OCI-LY1 (cell line): ENCODE data around the gene PRAMEF1.

Experiments used
- H2AFZ ChIP-seq: fragments of 200-600 bp; sonication (generic), shearing (Covaris generic); 2 replicates; pipeline ENCODE4 v1.6.0; 2014; ENCODE audit warnings: antibody characterized with exemption, mild to moderate bottlenecking, low read length
- H3F3A ChIP-seq: fragments of 200-600 bp; sonication (generic), shearing (Covaris generic); 2 replicates; pipeline ENCODE4 v1.6.0; 2014; ENCODE audit warnings: mild to moderate bottlenecking, antibody characterized with exemption, low read length, moderate library complexity; ENCODE audit not compliant: insufficient read depth
- H3K27ac ChIP-seq: fragments of 200-600 bp; sonication (generic); 2 replicates; pipeline ENCODE4 v1.5.1; 2014; ENCODE audit warnings: low read length, mixed run types, mild to moderate bottlenecking, low read depth; ENCODE audit not compliant: poor library complexity, severe bottlenecking
- H3K27me3 ChIP-seq: fragments of 200-600 bp; sonication (generic); 2 replicates; pipeline ENCODE4 v1.6.0; 2014; ENCODE audit warnings: antibody characterized with exemption, mild to moderate bottlenecking, low read length, moderate library complexity; ENCODE audit not compliant: insufficient read depth
- H3K36me3 ChIP-seq: fragments of 200-600 bp; sonication (generic); 2 replicates; pipeline ENCODE4 v1.6.1; 2014; ENCODE audit warnings: mild to moderate bottlenecking, antibody characterized with exemption, low read length, moderate library complexity, mixed read lengths; ENCODE audit not compliant: insufficient read depth
- H3K4me1 ChIP-seq: fragments of 200-600 bp; sonication (generic); 2 replicates; pipeline ENCODE4 v1.5.1; 2014; ENCODE audit warnings: mild to moderate bottlenecking, low read length, moderate library complexity; ENCODE audit not compliant: insufficient read depth, severe bottlenecking
- H3K4me2 ChIP-seq: fragments of 200-600 bp; sonication (generic), shearing (Covaris generic); 2 replicates; pipeline ENCODE4 v1.6.1; 2014; ENCODE audit warnings: low read length
- H3K4me3 ChIP-seq: fragments of 200-600 bp; sonication (generic); 2 replicates; pipeline ENCODE4 v1.5.1; 2014; ENCODE audit warnings: low read length, low read depth, mild to moderate bottlenecking, mixed read lengths; ENCODE audit not compliant: poor library complexity, severe bottlenecking
- H3K79me2 ChIP-seq: fragments of 200-600 bp; shearing (Covaris generic); 2 replicates; pipeline ENCODE4 v1.6.1; 2016; ENCODE audit warnings: mixed run types, low read length, mixed read lengths; ENCODE audit not compliant: insufficient read depth
- H3K9ac ChIP-seq: fragments of 200-600 bp; sonication (generic), shearing (Covaris generic); 2 replicates; pipeline ENCODE4 v1.6.1; 2014; ENCODE audit warnings: mild to moderate bottlenecking, low read length, mixed read lengths
- H3K9me2 ChIP-seq: fragments of 200-600 bp; sonication (generic), shearing (Covaris generic); 2 replicates; pipeline ENCODE4 v1.6.1; 2014; ENCODE audit warnings: low read depth, mild to moderate bottlenecking, low read length, mixed read lengths
- H3K9me3 ChIP-seq: fragments of 200-600 bp; shearing (Covaris generic); 2 replicates; pipeline ENCODE4 v1.6.1; 2014; ENCODE audit warnings: low read length, mixed read lengths
- H4K20me1 ChIP-seq: fragments of 200-600 bp; sonication (generic), shearing (Covaris generic); 2 replicates; pipeline ENCODE4 v1.6.0; 2016; ENCODE audit warnings: mild to moderate bottlenecking, low read length; ENCODE audit not compliant: insufficient read depth
- CTCF ChIP-seq: fragments of 200-600 bp; sonication (generic), shearing (Covaris generic); IDR thresholded peaks from 2 replicates; pipeline ENCODE4 v1.5.1; 2017; ENCODE audit warnings: mild to moderate bottlenecking, antibody characterized with exemption, low read length, moderate library complexity, mixed read lengths
- EZH2 ChIP-seq: fragments of 200-600 bp; sonication (generic), shearing (Covaris generic); IDR thresholded peaks from 2 replicates; pipeline ENCODE4 v1.8.0; 2017; ENCODE audit warnings: borderline replicate concordance, mixed run types, mild to moderate bottlenecking, antibody characterized with exemption, low read length, moderate library complexity, mixed read lengths

Gene PRAMEF1

GRCh38 chr1:12763479-12763878 is 27.7 kb upstream of the PRAMEF1 start:
- no peak for TF ChIP-seq EZH2
- TF ChIP-seq CTCF = no peak
- no peaks in the 10 kb centered on the region for H3K36me3 ChIP-seq
- no peak overlapping the region for H3K9ac ChIP-seq
- H4K20me1 ChIP-seq = no peaks in the 10 kb centered on the region
- no peaks in the 10 kb centered on the region for H3F3A ChIP-seq
- no peaks in the 10 kb centered on the region for H3K9me3 ChIP-seq
- no peak overlapping the region for H2AFZ ChIP-seq
- H3K27ac ChIP-seq = no peak overlapping the region
- no peak overlapping the region for H3K4me3 ChIP-seq
- no peaks in the 10 kb centered on the region for H3K9me2 ChIP-seq
- H3K27me3 ChIP-seq = no peaks in the 10 kb centered on the region
- no peaks in the 10 kb centered on the region for H3K4me1 ChIP-seq
- no peak overlapping the region for H3K4me2 ChIP-seq
- no peaks in the 10 kb centered on the region for H3K79me2 ChIP-seq

- Histone ChIP-seq H2AFZ (no peak overlapping the region; the same call in 1 of the 2 replicates), H4K20me1 (no peaks in the 10 kb centered on the region), H3K4me1 (no peaks in the 10 kb centered on the region), H3K9me2 (no peaks in the 10 kb centered on the region), H3K4me2 (no peak overlapping the region), H3K36me3 (no peaks in the 10 kb centered on the region), H3K9me3 (no peaks in the 10 kb centered on the region), H3K9ac (no peak overlapping the region), H3K79me2 (no peaks in the 10 kb centered on the region), H3F3A (no peaks in the 10 kb centered on the region), H3K4me3 (no peak overlapping the region), H3K27ac (no peak overlapping the region), H3K27me3 (no peaks in the 10 kb centered on the region)
- TF ChIP-seq EZH2 (no peak), CTCF (no peak)
Observed at GRCh38 chr1:12764016-12764415, 27.2 kb upstream of the PRAMEF1 start.

DNA sequence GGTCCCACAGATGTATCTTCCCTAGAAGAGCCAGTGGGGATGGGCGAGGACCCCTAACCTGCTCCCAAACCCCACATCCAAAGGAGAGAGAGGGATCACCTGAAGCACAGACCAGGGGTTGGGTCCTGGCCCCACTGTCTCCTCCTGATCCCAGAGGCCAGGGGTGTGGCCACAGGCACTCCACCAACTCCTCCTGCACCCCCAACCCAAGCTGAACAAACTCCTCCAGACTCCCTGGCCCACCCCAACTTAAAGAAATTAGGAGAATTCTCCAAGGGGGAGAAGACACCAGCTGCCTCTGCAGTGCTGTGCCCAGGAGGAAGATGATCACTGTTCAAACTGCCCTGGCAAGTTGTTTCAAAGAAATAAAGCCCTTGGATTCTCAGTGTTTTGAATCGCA is 22.2 kb upstream of the PRAMEF1 start:
- H3K9me2 ChIP-seq = no peaks in the 10 kb centered on the region
- no peaks in the 10 kb centered on the region for H4K20me1 ChIP-seq
- no peaks in the 10 kb centered on the region for H3F3A ChIP-seq
- no peaks in the 10 kb centered on the region for H3K9me3 ChIP-seq
- 0 out of 2 replicates have a peak, but pooled peaks cover 4% of the 10 kb centered on the region for H3K27me3 ChIP-seq
- no peak overlapping the region for H3K4me2 ChIP-seq
- no peak overlapping the region for H3K27ac ChIP-seq
- H2AFZ ChIP-seq = no peak overlapping the region
- TF ChIP-seq EZH2 (no peak), CTCF (no peak)
- no peak overlapping the region for H3K9ac ChIP-seq
- H3K79me2 ChIP-seq = no peaks in the 10 kb centered on the region
- no peaks in the 10 kb centered on the region for H3K4me1 ChIP-seq
- no peak overlapping the region for H3K4me3 ChIP-seq
- H3K36me3 ChIP-seq = no peaks in the 10 kb centered on the region
